ENCODE measurements around the gene RASA3.

RASA3 gene

GRCh38 chr13:113935001-113935844 lies 197.2 kb downstream of the RASA3 start:
- no peak for DNase-seq (ENCODE audit: low spot score)

- DNase-seq (ENCODE audit: low spot score) = no peak
Measured at GRCh38 chr13:113934576-113934975, 197.8 kb downstream of the RASA3 start.

- DNase-seq (ENCODE audit: low spot score) = no peak
Measured at GRCh38 chr13:113933901-113934300, 198.5 kb downstream of the RASA3 start.

- DNase-seq (ENCODE audit: low spot score) = no peak
Measured at GRCh38 chr13:113931841-113932459, 200.5 kb downstream of the RASA3 start.

- DNase-seq (ENCODE audit: low spot score) = peak; percentile 82
Measured at GRCh38 chr13:113930671-113931637, 201.5 kb downstream of the RASA3 start.

- DNase-seq (ENCODE audit: low spot score) = no peak
Measured at GRCh38 chr13:113929628-113930615, 202.5 kb downstream of the RASA3 start.

GRCh38 chr13:113928685-113929627 lies 203.5 kb downstream of the RASA3 start:
- no peak for DNase-seq (ENCODE audit: low spot score)
